GM12801 (cell line): ENCODE data around the gene UNC13B.

ENCODE experiments used
- TF ChIP-seq, protein P1 (sequence below): IDR thresholded peaks from one replicate; pipeline ENCODE4 v1.5.1; 2011; ENCODE audit warnings: control low read depth; ENCODE audit not compliant: insufficient read length; ENCODE audit errors: extremely low read depth

The UNC13B gene

DNA sequence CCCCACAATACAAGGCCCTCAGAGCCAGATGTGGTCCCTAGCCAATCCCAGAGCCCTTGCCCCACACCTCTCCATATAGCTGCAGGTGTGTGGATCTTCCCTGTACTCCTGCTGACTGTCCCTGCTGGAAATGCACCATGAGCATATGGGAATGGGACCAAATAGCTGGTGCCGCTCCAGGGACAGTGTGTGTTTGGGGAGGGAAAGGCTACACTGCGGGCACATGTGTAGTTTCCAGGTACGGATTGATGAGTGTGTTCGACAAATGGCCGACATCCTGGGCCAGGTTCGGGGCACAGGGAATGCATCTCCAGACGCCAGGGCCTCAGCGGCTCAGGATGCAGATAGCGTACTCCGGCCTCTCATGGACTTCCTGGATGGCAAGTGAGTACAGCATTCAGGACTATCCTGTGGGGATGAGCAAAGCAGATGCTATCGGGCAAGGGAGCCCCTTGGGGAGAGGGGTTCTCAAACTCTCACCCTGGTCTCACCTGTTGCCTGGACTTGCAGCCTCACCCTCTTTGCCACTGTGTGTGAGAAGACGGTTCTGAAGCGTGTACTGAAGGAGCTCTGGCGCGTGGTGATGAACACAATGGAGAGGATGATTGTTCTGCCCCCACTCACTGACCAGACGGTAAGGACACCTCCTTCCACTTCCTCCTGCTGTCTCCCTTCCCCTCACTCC lies 237.0 kb downstream of the UNC13B start:
- TF ChIP-seq, protein P1, sequence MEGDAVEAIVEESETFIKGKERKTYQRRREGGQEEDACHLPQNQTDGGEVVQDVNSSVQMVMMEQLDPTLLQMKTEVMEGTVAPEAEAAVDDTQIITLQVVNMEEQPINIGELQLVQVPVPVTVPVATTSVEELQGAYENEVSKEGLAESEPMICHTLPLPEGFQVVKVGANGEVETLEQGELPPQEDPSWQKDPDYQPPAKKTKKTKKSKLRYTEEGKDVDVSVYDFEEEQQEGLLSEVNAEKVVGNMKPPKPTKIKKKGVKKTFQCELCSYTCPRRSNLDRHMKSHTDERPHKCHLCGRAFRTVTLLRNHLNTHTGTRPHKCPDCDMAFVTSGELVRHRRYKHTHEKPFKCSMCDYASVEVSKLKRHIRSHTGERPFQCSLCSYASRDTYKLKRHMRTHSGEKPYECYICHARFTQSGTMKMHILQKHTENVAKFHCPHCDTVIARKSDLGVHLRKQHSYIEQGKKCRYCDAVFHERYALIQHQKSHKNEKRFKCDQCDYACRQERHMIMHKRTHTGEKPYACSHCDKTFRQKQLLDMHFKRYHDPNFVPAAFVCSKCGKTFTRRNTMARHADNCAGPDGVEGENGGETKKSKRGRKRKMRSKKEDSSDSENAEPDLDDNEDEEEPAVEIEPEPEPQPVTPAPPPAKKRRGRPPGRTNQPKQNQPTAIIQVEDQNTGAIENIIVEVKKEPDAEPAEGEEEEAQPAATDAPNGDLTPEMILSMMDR, result no peak

DNA sequence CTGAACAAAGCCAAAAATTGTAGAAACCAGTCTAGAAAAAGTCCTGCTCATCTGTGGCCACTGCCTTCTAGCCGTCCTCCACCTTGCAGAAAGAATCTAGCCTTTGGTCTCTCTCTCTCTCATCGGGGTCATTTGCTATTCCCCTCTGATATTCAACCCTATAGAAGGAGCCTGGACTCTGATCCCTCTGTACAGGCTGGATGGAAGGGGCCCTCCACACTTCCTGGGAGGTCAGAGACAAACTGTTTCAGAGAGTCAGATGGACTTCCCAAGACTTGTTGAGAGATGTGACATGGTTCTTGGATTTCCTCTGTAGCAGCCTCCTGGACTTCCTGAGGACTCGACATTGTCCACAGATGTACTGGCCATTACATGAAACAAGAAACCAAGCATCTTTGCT lies 243.1 kb downstream of the UNC13B start:
- TF ChIP-seq, protein P1, result no peak

DNA sequence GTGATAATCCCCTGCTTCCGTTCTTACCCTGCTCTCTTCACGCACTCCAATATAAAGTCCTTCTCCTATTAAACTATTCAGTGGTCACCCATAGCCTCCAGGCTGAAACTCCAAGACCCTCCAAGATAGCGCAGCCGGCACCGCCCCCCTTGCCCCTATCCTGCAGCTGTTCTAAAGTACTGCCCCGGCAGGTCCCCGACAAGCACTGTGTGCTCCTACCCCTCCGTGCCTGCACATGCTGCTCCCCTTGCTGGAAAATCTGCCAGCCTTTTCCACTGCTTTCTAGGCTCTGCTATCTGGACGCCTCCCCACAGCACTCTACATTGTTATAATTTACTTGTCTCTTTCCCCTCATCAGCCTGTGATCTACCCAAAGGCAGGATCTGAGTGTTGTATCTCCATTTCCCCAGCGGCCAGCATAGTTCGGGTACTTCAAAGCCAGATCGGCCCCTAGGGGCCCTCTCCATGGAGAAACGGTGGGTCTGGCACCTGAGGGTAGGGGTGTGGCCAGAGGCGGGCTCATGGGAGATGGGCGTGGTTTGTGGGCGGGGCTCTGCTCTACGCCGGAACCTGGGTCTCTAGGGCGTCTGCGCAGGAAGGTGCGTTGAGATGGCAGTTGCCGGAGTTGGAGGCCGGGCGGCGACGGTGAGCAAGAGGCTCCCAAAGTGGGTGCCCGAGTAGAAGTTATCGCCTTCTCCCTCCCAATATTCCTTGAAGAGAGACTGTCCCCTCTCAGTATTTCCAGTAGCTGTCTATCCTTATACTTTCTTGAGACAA lies 244.6 kb downstream of the UNC13B start:
- TF ChIP-seq, protein P1, result no peak

DNA sequence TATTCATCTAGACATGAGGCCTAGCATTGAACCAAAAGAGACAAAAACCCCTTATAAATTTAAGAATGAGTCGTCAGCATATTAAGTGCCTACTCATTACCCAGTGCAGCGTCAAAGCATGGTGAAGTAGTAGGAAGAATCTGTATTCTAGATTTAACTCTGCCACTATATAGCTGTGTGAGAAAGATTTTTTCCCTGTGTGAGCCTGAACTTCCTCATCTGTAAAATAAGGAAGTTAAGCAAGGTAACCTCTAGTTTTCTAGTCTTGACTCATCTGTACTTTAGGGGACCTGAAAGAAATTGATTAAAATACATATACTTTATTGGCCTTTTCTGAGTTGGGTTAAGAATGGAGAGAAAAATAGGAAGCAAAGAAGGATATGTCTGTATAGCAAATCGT lies 246.0 kb downstream of the UNC13B start:
- TF ChIP-seq, protein P1, result no peak

DNA sequence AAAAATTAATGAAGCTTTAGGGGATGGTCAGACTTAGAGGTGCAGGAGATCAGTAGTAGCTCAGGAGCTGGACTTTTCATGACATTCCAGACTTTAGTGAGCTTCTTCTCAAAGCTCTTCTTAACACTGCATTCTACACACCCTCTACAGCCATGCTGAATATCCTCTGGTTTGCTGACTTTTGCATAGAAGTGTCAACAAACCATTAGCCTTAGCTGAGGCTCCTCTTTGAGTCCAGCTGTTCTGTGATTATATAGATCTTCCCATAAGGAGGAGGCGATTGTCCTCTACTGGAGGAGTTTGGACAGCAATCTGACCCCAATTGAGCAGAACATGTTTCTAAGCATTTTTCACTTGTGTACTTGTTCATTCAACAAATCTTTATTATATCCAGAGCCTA lies 253.1 kb downstream of the UNC13B start:
- TF ChIP-seq, protein P1, result no peak

DNA sequence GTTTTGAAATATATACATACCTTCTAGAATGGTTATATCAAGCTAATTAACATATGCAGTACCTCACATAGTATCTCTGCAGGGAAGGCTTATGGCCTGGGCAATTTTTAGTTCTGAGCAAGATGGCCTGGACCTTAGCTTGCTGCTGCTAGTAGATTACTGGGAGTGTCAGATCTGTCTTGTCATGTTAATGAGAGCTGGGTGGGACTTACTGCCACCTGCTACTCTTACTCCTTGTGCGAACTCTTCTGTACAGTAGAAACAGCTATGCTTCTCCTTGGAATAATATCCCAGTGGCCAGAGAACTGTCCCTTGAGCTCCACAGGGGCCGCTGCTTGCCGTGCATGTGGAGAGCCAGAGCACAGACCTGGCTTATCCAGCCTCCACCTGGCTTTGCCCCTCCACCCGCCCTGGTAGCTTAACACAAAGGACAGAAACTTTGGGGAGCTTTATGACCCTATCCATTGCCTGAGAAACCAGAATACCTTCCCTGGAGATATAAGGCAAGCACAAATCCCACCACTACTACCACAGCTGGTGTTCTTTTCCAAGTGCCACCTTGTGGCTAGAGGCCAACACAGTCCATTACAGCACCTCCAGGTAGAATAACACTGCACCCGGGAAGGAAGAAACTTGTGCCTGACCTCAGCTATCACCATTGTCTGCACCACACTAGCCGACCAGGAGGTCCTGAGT lies 253.7 kb downstream of the UNC13B start:
- TF ChIP-seq, protein P1, result no peak

DNA sequence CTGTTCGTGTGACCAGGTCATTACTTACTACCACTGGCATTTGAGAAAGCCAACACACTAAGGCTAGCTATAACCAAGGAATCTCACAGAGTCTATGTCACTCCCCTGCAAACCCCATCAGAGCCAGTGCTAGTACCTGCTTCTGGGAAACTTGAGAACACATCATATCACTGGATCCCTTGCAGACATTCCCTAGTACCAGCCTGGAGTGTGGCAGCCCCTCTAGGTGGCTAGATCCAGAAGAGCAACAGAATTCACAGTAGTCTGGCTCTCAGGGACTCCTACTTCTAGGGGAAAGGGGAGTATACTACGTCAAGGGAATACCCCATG lies 254.3 kb downstream of the UNC13B start:
- TF ChIP-seq, protein P1, result no peak
